ENCODE data around the gene HCRTR1. TPM values are rescaled to one million over a fixed set of nuclear protein-coding genes. Genes with fewer than 3 reads are reported as not detected.

HCRTR1 gene
- not detected in 2 replicates for total RNA-seq (2014; rRNA removed; shearing (Covaris generic); ENCODE audit: low replicate concordance)

- no peak for DNase-seq (ENCODE audit: low read depth)
- in situ Hi-C loops (cut with HindIII; ENCODE audit: low pct_unique_long_range_greater_than_20kb, low sequenced_read_pairs): no loop called here
Observed at GRCh38 chr1:31617218-31617915, at the start of gene HCRTR1. Gene HCRTR1 (plus strand): TSS chr1:31617689. CDS start chr1:31619193, 1,504 bp downstream.

- in situ Hi-C loops (cut with HindIII; ENCODE audit: low pct_unique_long_range_greater_than_20kb, low sequenced_read_pairs): no loop called here
- peak; percentile 72 for DNase-seq (ENCODE audit: low read depth)
Observed at GRCh38 chr1:31567956-31568570, 49.4 kb upstream of the HCRTR1 start.

GRCh38 chr1:31568895-31569595 lies 48.4 kb upstream of the HCRTR1 start:
- peak; percentile 54 for DNase-seq (ENCODE audit: low read depth)
- in situ Hi-C loops (cut with HindIII; ENCODE audit: low pct_unique_long_range_greater_than_20kb, low sequenced_read_pairs): no loop called here

GRCh38 chr1:31569596-31570173 lies 47.8 kb upstream of the HCRTR1 start:
- no peak for DNase-seq (ENCODE audit: low read depth)
- in situ Hi-C loops (cut with HindIII; ENCODE audit: low pct_unique_long_range_greater_than_20kb, low sequenced_read_pairs): no loop called here

GRCh38 chr1:31570228-31570627 lies 47.3 kb upstream of the HCRTR1 start:
- DNase-seq (ENCODE audit: low read depth): no peak
- in situ Hi-C loops (cut with HindIII; ENCODE audit: low pct_unique_long_range_greater_than_20kb, low sequenced_read_pairs): no loop called here

GRCh38 chr1:31570906-31571305 lies 46.6 kb upstream of the HCRTR1 start:
- in situ Hi-C loops (cut with HindIII; ENCODE audit: low pct_unique_long_range_greater_than_20kb, low sequenced_read_pairs): no loop called here
- no peak for DNase-seq (ENCODE audit: low read depth)

GRCh38 chr1:31571340-31572295 lies 45.9 kb upstream of the HCRTR1 start:
- in situ Hi-C loops (cut with HindIII; ENCODE audit: low pct_unique_long_range_greater_than_20kb, low sequenced_read_pairs): no loop called here

GRCh38 chr1:31572323-31573104 lies 45.0 kb upstream of the HCRTR1 start:
- no peak for DNase-seq (ENCODE audit: low read depth)
- in situ Hi-C loops (cut with HindIII; ENCODE audit: low pct_unique_long_range_greater_than_20kb, low sequenced_read_pairs): no loop called here

More at GRCh38 chr1:31571340-31572295, 45.9 kb upstream of the HCRTR1 start:
- no peak for DNase-seq (ENCODE audit: low read depth)

GRCh38 chr1:31573261-31573660 lies 44.2 kb upstream of the HCRTR1 start:
- no peak for DNase-seq (ENCODE audit: low read depth)
- in situ Hi-C loops (cut with HindIII; ENCODE audit: low pct_unique_long_range_greater_than_20kb, low sequenced_read_pairs): no loop called here

GRCh38 chr1:31574749-31575368 lies 42.6 kb upstream of the HCRTR1 start:
- peak; percentile 60 for DNase-seq (ENCODE audit: low read depth)

GRCh38 chr1:31575369-31576140 lies 41.9 kb upstream of the HCRTR1 start:
- in situ Hi-C loops (cut with HindIII; ENCODE audit: low pct_unique_long_range_greater_than_20kb, low sequenced_read_pairs): no loop called here
- DNase-seq (ENCODE audit: low read depth): peak; percentile 75

More at GRCh38 chr1:31574749-31575368, 42.6 kb upstream of the HCRTR1 start:
- in situ Hi-C loops (cut with HindIII; ENCODE audit: low pct_unique_long_range_greater_than_20kb, low sequenced_read_pairs): no loop called here

GRCh38 chr1:31576201-31576669 lies 41.3 kb upstream of the HCRTR1 start, which contains the start of gene TINAGL1:
Gene TINAGL1 (plus strand): TSS chr1:31576515. CDS start chr1:31577149, 634 bp downstream.
- DNase-seq (ENCODE audit: low read depth): peak; percentile 86
- in situ Hi-C loops (cut with HindIII; ENCODE audit: low pct_unique_long_range_greater_than_20kb, low sequenced_read_pairs): no loop called here

GRCh38 chr1:31576743-31577455 lies 40.6 kb upstream of the HCRTR1 start:
- no peak for DNase-seq (ENCODE audit: low read depth)
- in situ Hi-C loops (cut with HindIII; ENCODE audit: low pct_unique_long_range_greater_than_20kb, low sequenced_read_pairs): no loop called here

- in situ Hi-C loops (cut with HindIII; ENCODE audit: low pct_unique_long_range_greater_than_20kb, low sequenced_read_pairs): no loop called here
- DNase-seq (ENCODE audit: low read depth): peak; percentile 80
Observed at GRCh38 chr1:31577515-31578192, 39.8 kb upstream of the HCRTR1 start.

- peak; percentile 61 for DNase-seq (ENCODE audit: low read depth)
Observed at GRCh38 chr1:31579374-31579773, 38.1 kb upstream of the HCRTR1 start.

More at GRCh38 chr1:31579374-31579773, 38.1 kb upstream of the HCRTR1 start:
- in situ Hi-C loops (cut with HindIII; ENCODE audit: low pct_unique_long_range_greater_than_20kb, low sequenced_read_pairs): no loop called here

All from Caki2 (cell line).